Smooth muscle cell (in vitro differentiated cells): ENCODE results near the gene ZBTB16. TPM values are rescaled to one million over a fixed set of nuclear protein-coding genes. Genes with fewer than 3 reads are reported as not detected.

ENCODE experiments used
- DNase-seq: peaks from one replicate; lab custom pipeline; 2025; ENCODE audit not compliant: unreplicated experiment; lab: John Stamatoyannopoulos, UW
- H2AFZ ChIP-seq: fragments of 200-600 bp; sonication (generic); 2 replicates; pipeline ENCODE4 v1.6.0; 2016; ENCODE audit warnings: antibody characterized with exemption, low read depth, mild to moderate bottlenecking
- H3F3A ChIP-seq: fragments of 200-600 bp; sonication (generic); 2 replicates; pipeline ENCODE4 v1.6.0; 2017; ENCODE audit warnings: antibody characterized with exemption, low read depth
- H3K27ac ChIP-seq: fragments of 200-600 bp; sonication (generic); 2 replicates; pipeline ENCODE4 v1.5.1; 2016; ENCODE audit warnings: low read depth, mild to moderate bottlenecking
- H3K27me3 ChIP-seq: fragments of 200-600 bp; sonication (generic); 2 replicates; pipeline ENCODE4 v1.6.1; 2016; ENCODE audit warnings: low read depth, mild to moderate bottlenecking
- H3K36me3 ChIP-seq: fragments of 200-600 bp; sonication (generic); 2 replicates; pipeline ENCODE4 v1.5.1; 2016; ENCODE audit warnings: low read depth
- H3K4me1 ChIP-seq: fragments of 200-600 bp; sonication (generic); 2 replicates; pipeline ENCODE4 v1.5.1; 2016; ENCODE audit warnings: low read depth
- H3K4me2 ChIP-seq: fragments of 200-600 bp; sonication (generic); 2 replicates; pipeline ENCODE4 v1.6.0; 2016; ENCODE audit warnings: mild to moderate bottlenecking
- H3K4me3 ChIP-seq: fragments of 200-600 bp; sonication (generic); 2 replicates; pipeline ENCODE4 v1.5.1; 2016; ENCODE audit warnings: mild to moderate bottlenecking
- H3K79me2 ChIP-seq: fragments of 200-600 bp; sonication (generic); 2 replicates; pipeline ENCODE4 v1.6.0; 2016; ENCODE audit warnings: low read depth, mild to moderate bottlenecking
- H3K9ac ChIP-seq: fragments of 200-600 bp; sonication (generic); 2 replicates; pipeline ENCODE4 v1.6.0; 2016; ENCODE audit warnings: low read depth
- H3K9me3 ChIP-seq: fragments of 200-600 bp; sonication (generic); replicated peaks from 2 replicates; pipeline ENCODE4 v1.5.1; 2016; ENCODE audit warnings: low read depth
- H4K20me1 ChIP-seq: fragments of 200-600 bp; sonication (generic); 2 replicates; pipeline ENCODE4 v1.6.0; 2016; ENCODE audit warnings: low read depth
- whole genome bisulfite sequencing: methylation state at CpG from one replicate; pipeline ENCODE4 v1.1.7; 2016; ENCODE audit warnings: low lambda C conversion rate; 5-methylcytosine and 5-hydroxymethylcytosine counted together
- polyA plus RNA-seq: library from polyadenylated mRNA; unstranded; fragments of >200 nt; fragmentation: Nextera tagmentation; extraction: Ambion mirVana; gene quantifications from 2 replicates; pipeline ENCODE4 v1.2.1, GENCODE V29; 2016
- total RNA-seq: library from RNA; depleted of rRNA; stranded (reverse); fragments of >200 nt; gene quantifications from 2 replicates; pipeline ENCODE4 v1.2.3, GENCODE V29; 2014
- TF ChIP-seq, protein P1 (sequence below): fragments of 200-600 bp; sonication (generic); IDR thresholded peaks from 2 replicates; pipeline ENCODE4 v1.5.1; 2017; ENCODE audit warnings: borderline replicate concordance, mild to moderate bottlenecking, antibody characterized with exemption; ENCODE audit not compliant: insufficient read depth, poor library complexity, severe bottlenecking

Gene ZBTB16
- total and polyA plus RNA-seq, 2 experiments from 2014 or later: not detected

GRCh38 chr11:114065094-114065493 is 5.6 kb downstream of the ZBTB16 start:
- Histone ChIP-seq H2AFZ (no peak overlapping the region), H3K9me3 (no peaks in the 10 kb centered on the region), H3K4me1 (peaks cover 7% of the 10 kb centered on the region), H3F3A (no peaks in the 10 kb centered on the region), H3K4me3 (no peak overlapping the region), H3K36me3 (no peaks in the 10 kb centered on the region), H3K9ac (no peak overlapping the region), H3K4me2 (no peak overlapping the region), H3K79me2 (no peaks in the 10 kb centered on the region), H3K27ac (no peak overlapping the region), H3K27me3 (peaks cover 75% of the 10 kb centered on the region), H4K20me1 (no peaks in the 10 kb centered on the region)
- DNase-seq: no peak
- WGBS: 94% methylated on average over 4 of the region's 4 CpGs
- TF ChIP-seq, protein P1, sequence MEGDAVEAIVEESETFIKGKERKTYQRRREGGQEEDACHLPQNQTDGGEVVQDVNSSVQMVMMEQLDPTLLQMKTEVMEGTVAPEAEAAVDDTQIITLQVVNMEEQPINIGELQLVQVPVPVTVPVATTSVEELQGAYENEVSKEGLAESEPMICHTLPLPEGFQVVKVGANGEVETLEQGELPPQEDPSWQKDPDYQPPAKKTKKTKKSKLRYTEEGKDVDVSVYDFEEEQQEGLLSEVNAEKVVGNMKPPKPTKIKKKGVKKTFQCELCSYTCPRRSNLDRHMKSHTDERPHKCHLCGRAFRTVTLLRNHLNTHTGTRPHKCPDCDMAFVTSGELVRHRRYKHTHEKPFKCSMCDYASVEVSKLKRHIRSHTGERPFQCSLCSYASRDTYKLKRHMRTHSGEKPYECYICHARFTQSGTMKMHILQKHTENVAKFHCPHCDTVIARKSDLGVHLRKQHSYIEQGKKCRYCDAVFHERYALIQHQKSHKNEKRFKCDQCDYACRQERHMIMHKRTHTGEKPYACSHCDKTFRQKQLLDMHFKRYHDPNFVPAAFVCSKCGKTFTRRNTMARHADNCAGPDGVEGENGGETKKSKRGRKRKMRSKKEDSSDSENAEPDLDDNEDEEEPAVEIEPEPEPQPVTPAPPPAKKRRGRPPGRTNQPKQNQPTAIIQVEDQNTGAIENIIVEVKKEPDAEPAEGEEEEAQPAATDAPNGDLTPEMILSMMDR: no peak

GRCh38 chr11:114066046-114066648 is 6.6 kb downstream of the ZBTB16 start:
- Histone ChIP-seq H3F3A (no peaks in the 10 kb centered on the region), H3K27me3 (peaks cover 71% of the 10 kb centered on the region), H3K27ac (no peak overlapping the region), H3K9me3 (no peaks in the 10 kb centered on the region), H2AFZ (no peak overlapping the region), H3K4me1 (peaks cover 7% of the 10 kb centered on the region), H3K4me2 (no peak overlapping the region), H3K4me3 (no peak overlapping the region), H4K20me1 (no peaks in the 10 kb centered on the region), H3K79me2 (no peaks in the 10 kb centered on the region), H3K9ac (no peak overlapping the region), H3K36me3 (no peaks in the 10 kb centered on the region)
- no peak for DNase-seq
- WGBS: 92% methylated on average over 14 of the region's 14 CpGs
- TF ChIP-seq, protein P1: no peak

GRCh38 chr11:114068327-114068726 is 8.8 kb downstream of the ZBTB16 start:
- H3K4me1 ChIP-seq: no peaks in the 10 kb centered on the region

More at GRCh38 chr11:114068327-114068726, 8.8 kb downstream of the ZBTB16 start:
- Histone ChIP-seq H3K79me2 (no peaks in the 10 kb centered on the region), H3K27ac (no peak overlapping the region), H3K4me2 (no peak overlapping the region), H3K36me3 (no peaks in the 10 kb centered on the region), H3F3A (no peaks in the 10 kb centered on the region), H3K9ac (no peak overlapping the region), H2AFZ (no peak overlapping the region), H3K4me3 (no peak overlapping the region), H4K20me1 (no peaks in the 10 kb centered on the region), H3K27me3 (peaks cover 51% of the 10 kb centered on the region), H3K9me3 (no peaks in the 10 kb centered on the region)
- no peak for DNase-seq
- TF ChIP-seq, protein P1: no peak
- 92% methylated on average over 4 of the region's 4 CpGs for WGBS
